Measurements from ENCODE around the gene TMEM91. TPM values are rescaled to one million over a fixed set of nuclear protein-coding genes. Genes with fewer than 3 reads are reported as not detected.

TMEM91 gene
- total and polyA plus RNA-seq, 2 donors (not counting 3 experiments of a cell fraction or from before 2014, with no cell fraction given): 9.0 to 13.2 TPM

GRCh38 chr19:41391618-41392017 lies 15.3 kb downstream of the TMEM91 start:
- CTCF ChIA-PET: no interaction called here
- no peak overlapping the region for H3K27ac ChIP-seq (ENCODE audit: insufficient read depth, low read depth, low read length)
- no peaks in the 10 kb centered on the region for H3K9me3 ChIP-seq (replicated peaks; ENCODE audit: control insufficient read depth, insufficient read depth, low read length)
- no peak overlapping the region for H3K9ac ChIP-seq (replicated peaks; ENCODE audit: extremely low read depth, insufficient read depth, low read length)
- no peak overlapping the region for H3K4me2 ChIP-seq (ENCODE audit: insufficient read depth, low read length)
- FAIRE-seq (no peak), DNase-seq (ENCODE audit: low read depth, low spot score) (no peak)
- TF ChIP-seq MYC (IDR thresholded peaks at IDR 0.05; ENCODE audit: low read depth, low read length) (no peak), JUN (IDR thresholded peaks at IDR 0.05; ENCODE audit: borderline replicate concordance, insufficient read depth, insufficient read length, low read depth) (no peak)
- TF ChIP-seq, protein P1, sequence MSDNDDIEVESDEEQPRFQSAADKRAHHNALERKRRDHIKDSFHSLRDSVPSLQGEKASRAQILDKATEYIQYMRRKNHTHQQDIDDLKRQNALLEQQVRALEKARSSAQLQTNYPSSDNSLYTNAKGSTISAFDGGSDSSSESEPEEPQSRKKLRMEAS (IDR thresholded peaks at IDR 0.05; ENCODE audit: insufficient read depth, insufficient read length): no peak
- no peaks in the 10 kb centered on the region for H3K9me1 ChIP-seq (replicated peaks; ENCODE audit: control insufficient read depth, extremely low read depth, insufficient read depth, low read length)
- intact Hi-C loops (cut with micrococcal nuclease) (no loop called here), dilution Hi-C loops (cut with MboI; ENCODE audit: extremely low pct_ligation_motif_present, low sequenced_read_pairs) (no loop called here)
- no peaks in the 10 kb centered on the region for H3K27me3 ChIP-seq (ENCODE audit: control insufficient read depth in 2 of 2, insufficient read depth in 2 of 2, low read length in 2 of 2)
- H3K4me3 ChIP-seq (replicated peaks in 1 of 3; ENCODE audit: insufficient read depth in 1 of 3, low read depth in 1 of 3, low read length in 3 of 3): no peak overlapping the region
- POLR2A ChIA-PET: no interaction called here
- H3K79me2 ChIP-seq (ENCODE audit: control insufficient read depth, insufficient read depth, low read length): no peaks in the 10 kb centered on the region
- peaks cover 3 to 11% of the 10 kb centered on the region in 2 experiments for H3K36me3 ChIP-seq (ENCODE audit: control insufficient read depth in 2 of 2, extremely low read depth in 1 of 2, insufficient read depth in 2 of 2, low read length in 2 of 2)
- H3K4me1 ChIP-seq (ENCODE audit: control insufficient read depth, extremely low read depth, insufficient read depth, low read length): no peaks in the 10 kb centered on the region
- H4K20me1 ChIP-seq (replicated peaks; ENCODE audit: control insufficient read depth, extremely low read depth, insufficient read depth, low read length): no peaks in the 10 kb centered on the region
- no peak overlapping the region for H2AFZ ChIP-seq (ENCODE audit: low read depth, low read length)
- BruUV-seq (replicated peaks): no TSS peak

- CTCF ChIA-PET: interaction anchor here (0.6 to 1.2 kb wide), 2 partner anchors 39 to 67 kb away, joined by 3 to 4 read pairs; no protein-coding TSS in a partner anchor
- peaks cover 3 to 11% of the 10 kb centered on the region in 2 experiments for H3K36me3 ChIP-seq (ENCODE audit: control insufficient read depth in 2 of 2, extremely low read depth in 1 of 2, insufficient read depth in 2 of 2, low read length in 2 of 2)
- H3K9ac ChIP-seq (replicated peaks; ENCODE audit: extremely low read depth, insufficient read depth, low read length): no peak overlapping the region
- H3K9me3 ChIP-seq (replicated peaks; ENCODE audit: control insufficient read depth, insufficient read depth, low read length): no peaks in the 10 kb centered on the region
- no peaks in the 10 kb centered on the region for H3K27me3 ChIP-seq (ENCODE audit: control insufficient read depth in 2 of 2, insufficient read depth in 2 of 2, low read length in 2 of 2)
- no peak overlapping the region for H2AFZ ChIP-seq (ENCODE audit: low read depth, low read length)
- POLR2A ChIA-PET: no interaction called here
- no peak overlapping the region for H3K27ac ChIP-seq (ENCODE audit: insufficient read depth, low read depth, low read length)
- H4K20me1 ChIP-seq (replicated peaks; ENCODE audit: control insufficient read depth, extremely low read depth, insufficient read depth, low read length): no peaks in the 10 kb centered on the region
- DNase-seq (ENCODE audit: low read depth, low spot score) (no peak), FAIRE-seq (no peak)
- H3K79me2 ChIP-seq (ENCODE audit: control insufficient read depth, insufficient read depth, low read length): no peaks in the 10 kb centered on the region
- H3K9me1 ChIP-seq (replicated peaks; ENCODE audit: control insufficient read depth, extremely low read depth, insufficient read depth, low read length): no peaks in the 10 kb centered on the region
- intact Hi-C loops (cut with micrococcal nuclease): no loop called here
- no peak overlapping the region for H3K4me2 ChIP-seq (ENCODE audit: insufficient read depth, low read length)
- H3K4me1 ChIP-seq (ENCODE audit: control insufficient read depth, extremely low read depth, insufficient read depth, low read length): peaks cover 3% of the 10 kb centered on the region
- BruUV-seq (replicated peaks): no TSS peak
- dilution Hi-C loops (cut with MboI; ENCODE audit: extremely low pct_ligation_motif_present, low sequenced_read_pairs): no loop called here
- no peak overlapping the region for H3K4me3 ChIP-seq (replicated peaks in 1 of 3; ENCODE audit: insufficient read depth in 1 of 3, low read depth in 1 of 3, low read length in 3 of 3)
- TF ChIP-seq MYC (IDR thresholded peaks at IDR 0.05; ENCODE audit: low read depth, low read length): no peak
- TF ChIP-seq GATA2 (IDR thresholded peaks at IDR 0.05; ENCODE audit: insufficient read depth, insufficient read length, low read depth, low read length): no peak
- TF ChIP-seq POLR2AphosphoS5 (IDR thresholded peaks at IDR 0.05; ENCODE audit: insufficient read depth, low read depth, low read length): no peak
- no peak for TF ChIP-seq POLR2A (IDR thresholded peaks at IDR 0.05; ENCODE audit: low read depth, low read length)
- TF ChIP-seq, protein P1 (IDR thresholded peaks at IDR 0.05; ENCODE audit: insufficient read depth, insufficient read length): no peak
- TF ChIP-seq EZH2 (IDR thresholded peaks at IDR 0.05; ENCODE audit: borderline replicate concordance, low read depth, low read length, severe bottlenecking): no peak
- no peak for TF ChIP-seq FOS (IDR thresholded peaks at IDR 0.05; ENCODE audit: borderline replicate concordance, insufficient read depth, low read length)
- TF ChIP-seq JUN (IDR thresholded peaks at IDR 0.05; ENCODE audit: borderline replicate concordance, insufficient read depth, insufficient read length, low read depth): no peak
- no peak for TF ChIP-seq CTCF (IDR thresholded peaks at IDR 0.05; ENCODE audit: extremely low read depth in 1 of 2, insufficient read depth in 1 of 2, low read depth in 1 of 2, low read length in 2 of 2)
Measured at GRCh38 chr19:41392775-41393174, 16.4 kb downstream of the TMEM91 start.
